Upper lobe of left lung (tissue), 6 donors: Measurements from ENCODE around the gene SHLD3. TPM values are rescaled to one million over a fixed set of nuclear protein-coding genes. Genes with fewer than 3 reads are reported as not detected.
"Not testable (repeated sequence)": the region's sequence is repeated elsewhere in the genome, so short reads cannot be mapped to it uniquely, and the experiment has no call there.

Experiments used
- ATAC-seq, 2 donors: fragments of 200-7000 bp; cut with Tn5 transposase; one replicate each; pipeline ENCODE4 v1.9.1; 2022; ENCODE audit warnings: mild to moderate bottlenecking in 2 of 2, moderate library complexity in 2 of 2; ENCODE audit not compliant: low FRiP score in 2 of 2
- DNase-seq, 2 donors: peaks; one replicate each; pipeline ENCODE4 v3.0.0-alpha.2; 2019 to 2020
- H3K27ac ChIP-seq, 4 donors: fragments of 200-600 bp; sonication (generic); one replicate each; pipeline ENCODE4 v1.5.1; 2016 to 2019
- H3K27me3 ChIP-seq, 4 donors: fragments of 200-600 bp; sonication (generic); one replicate each; pipeline ENCODE4 v1.5.1; 2017 to 2019
- H3K36me3 ChIP-seq, 4 donors: fragments of 200-600 bp; sonication (generic); one replicate each; pipeline ENCODE4 v1.5.1; 2016 to 2019
- H3K4me1 ChIP-seq, 4 donors: fragments of 200-600 bp; sonication (generic); one replicate each; pipeline ENCODE4 v1.5.1; 2018 to 2019
- H3K4me3 ChIP-seq, 4 donors: fragments of 200-600 bp; sonication (generic); one replicate each; pipeline ENCODE4 v1.5.1; 2017 to 2019; ENCODE audit warnings: mild to moderate bottlenecking in 2 of 4, moderate library complexity in 1 of 4
- H3K9me3 ChIP-seq, 4 donors: fragments of 200-600 bp; sonication (generic); one replicate each; pipeline ENCODE4 v1.5.1; 2018 to 2019
- CTCF ChIP-seq, 6 experiments: fragments of 450-650 bp in 4 of 6; fragments of 200-600 bp in 2 of 6; sonication (generic) in 2 of 6; IDR thresholded peaks; one replicate each; pipeline ENCODE4 v1.5.1; 2016 to 2019; ENCODE audit warnings: antibody characterized with exemption in 6 of 6
- EP300 ChIP-seq, 4 donors: sonication (generic); formaldehyde crosslinking; IDR thresholded peaks; one replicate each; pipeline ENCODE4 v1.5.1; 2017; ENCODE audit warnings: antibody characterized with exemption in 4 of 4, control low read depth in 2 of 4
- POLR2A ChIP-seq, 4 donors: fragments of 450-650 bp; IDR thresholded peaks; one replicate each; pipeline ENCODE4 v1.5.1; 2016 to 2017; ENCODE audit warnings: antibody characterized with exemption in 4 of 4, mild to moderate bottlenecking in 2 of 4
- POLR2AphosphoS5 ChIP-seq, 2 donors: sonication (generic); formaldehyde crosslinking; IDR thresholded peaks; one replicate each; pipeline ENCODE4 v1.5.1; 2017; ENCODE audit warnings: antibody characterized with exemption in 2 of 2
- WGBS, 2 donors: methylation state at CpG; one replicate each; pipeline ENCODE4 v1.1.5; 2017 to 2018; 5-methylcytosine and 5-hydroxymethylcytosine counted together
- total RNA-seq, 6 donors: library from RNA; depleted of rRNA in 4 of 6; stranded (reverse); fragments of >200 nt in 4 of 6; gene quantifications; one replicate each; pipeline versions ENCODE4 v1.1.0 to v1.2.1, GENCODE V29; 2016 to 2021
- donor health status: DM: no; HTN: no; CAD: no; lungs with moderate emphysema.
- donor health status: DM: no; HTN: yes; CAD: no; lungs with severe emphysema.

Gene SHLD3
- 1 to 10 TPM in 5 of 6 donors, under 1 TPM in 1; 0.67 to 6.4 (median 3.4) TPM for total RNA-seq

GRCh38 chr5:65624571-65625555, at the start of gene SHLD3, which contains the start of gene TRAPPC13:
SHLD3 (plus strand) TSS chr5:65625027; CDS start chr5:65629588, 4,561 bp downstream.
TRAPPC13 (plus strand) TSS chr5:65625027; CDS start chr5:65625061, 34 bp downstream.
- 0% methylated on average over 36 of the region's 36 CpGs for WGBS, 2 donors
- H3K4me1 ChIP-seq, result peaks cover 25 to 37% (median 34%) of the 10 kb centered on the region in 4 donors
- peak; percentile 95 to 97 for ATAC-seq

GRCh38 chr5:65577141-65577540, 47.7 kb upstream of the SHLD3 start:
- no peak for TF ChIP-seq CTCF (IDR thresholded peaks at IDR 0.05)
- no peak for TF ChIP-seq POLR2AphosphoS5 (IDR thresholded peaks at IDR 0.05)
- TF ChIP-seq POLR2A (IDR thresholded peaks at IDR 0.05), result no peak
- TF ChIP-seq EP300 (IDR thresholded peaks at IDR 0.05), result no peak
- Histone ChIP-seq H3K9me3 (no peaks in the 10 kb centered on the region), H3K27me3 (no peaks in the 10 kb centered on the region), H3K36me3 (peaks cover 5 to 80% (median 28%) of the 10 kb centered on the region in 4 donors), H3K27ac (no peak overlapping the region), H3K4me1 (no peaks in the 10 kb centered on the region), H3K4me3 (no peak overlapping the region)
- ATAC-seq (no peak), DNase-seq (no peak)

More at GRCh38 chr5:65624571-65625555, at the start of gene SHLD3, which contains the start of gene TRAPPC13:
- Histone ChIP-seq H3K27me3 (no peaks in the 10 kb centered on the region), H3K36me3 (peaks cover 0 to 15% (median 3%) of the 10 kb centered on the region in 4 donors), H3K4me3 (peak within 1 kb of the TSS; percentile 73 to 93 (median 86)), H3K9me3 (no peaks in the 10 kb centered on the region), H3K27ac (peak within 1 kb of the TSS; percentile 79 to 89 (median 88))
- peak in 1 of 2 donors; percentile 82 for DNase-seq
- no peak for TF ChIP-seq EP300 (IDR thresholded peaks at IDR 0.05)
- TF ChIP-seq CTCF (IDR thresholded peaks at IDR 0.05), result peak in 2 of 6 experiments; percentile 28 to 41
- TF ChIP-seq POLR2A (IDR thresholded peaks at IDR 0.05), result peak in 2 of 4 donors; percentile 18 to 24
- peak; percentile 74 to 78 for TF ChIP-seq POLR2AphosphoS5 (IDR thresholded peaks at IDR 0.05)

- Histone ChIP-seq H3K9me3 (no peaks in the 10 kb centered on the region), H3K27ac (no peak overlapping the region), H3K36me3 (peaks cover 30 to 100% (median 48%) of the 10 kb centered on the region in 4 donors), H3K4me3 (no peak overlapping the region), H3K27me3 (no peaks in the 10 kb centered on the region), H3K4me1 (no peaks in the 10 kb centered on the region)
- DNase-seq (no peak), ATAC-seq (no peak)
- TF ChIP-seq POLR2AphosphoS5 (IDR thresholded peaks at IDR 0.05), result no peak
- TF ChIP-seq EP300 (IDR thresholded peaks at IDR 0.05), result no peak
- no peak for TF ChIP-seq POLR2A (IDR thresholded peaks at IDR 0.05)
- TF ChIP-seq CTCF (IDR thresholded peaks at IDR 0.05), result no peak
- WGBS, 2 donors, result 92 to 99% methylated on average over 2 of the region's 2 CpGs
Observed at GRCh38 chr5:65588694-65589093, 36.1 kb upstream of the SHLD3 start.

GRCh38 chr5:65601761-65602160, 23.1 kb upstream of the SHLD3 start:
- H3K36me3 ChIP-seq, result peaks cover 3 to 89% (median 38%) of the 10 kb centered on the region in 4 donors
- not testable (repeated sequence) for DNase-seq, ATAC-seq, H3K27me3 ChIP-seq, H3K9me3 ChIP-seq, H3K4me3 ChIP-seq, H3K27ac ChIP-seq, H3K4me1 ChIP-seq
- WGBS, 2 donors, result 86% methylated on average over 1 of the region's 1 CpG; no CpG with 5 or more reads in 1 of the 2 donors

- Histone ChIP-seq H3K4me1 (peaks cover 0 to 7% (median 0%) of the 10 kb centered on the region in 4 donors), H3K9me3 (no peaks in the 10 kb centered on the region), H3K4me3 (no peak overlapping the region), H3K36me3 (peaks cover 22 to 95% (median 47%) of the 10 kb centered on the region in 4 donors), H3K27ac (peak overlapping the region in 2 of 4 donors; percentile 11 to 36), H3K27me3 (no peaks in the 10 kb centered on the region)
- DNase-seq, result peak in 1 of 2 donors; percentile 65
- peak; percentile 59 to 93 for ATAC-seq
- WGBS, 2 donors, result 73 to 79% methylated on average over 3 of the region's 3 CpGs
- TF ChIP-seq POLR2AphosphoS5 (IDR thresholded peaks at IDR 0.05) (no peak), EP300 (IDR thresholded peaks at IDR 0.05) (peak in 1 of 4 donors; percentile 81)
Observed at GRCh38 chr5:65611524-65611923, 13.3 kb upstream of the SHLD3 start.
